Measurements from ENCODE around the gene PCDHGA6. TPM values are rescaled to one million over a fixed set of nuclear protein-coding genes. Genes with fewer than 3 reads are reported as not detected.

PCDHGA6 gene
- total RNA-seq, 1 experiment from 2014 or later: 1.3 TPM

GRCh38 chr5:141419074-141419880 is 45.6 kb downstream of the PCDHGA6 start:
- no peaks in the 10 kb centered on the region for H3K27me3 ChIP-seq (ENCODE audit: low read length)
- no peak overlapping the region for H3K4me2 ChIP-seq (ENCODE audit: low read length)
- no peak overlapping the region for H2AFZ ChIP-seq (ENCODE audit: low read length)
- POLR2A ChIA-PET (ENCODE audit: unreplicated experiment): no interaction called here
- H3K9me3 ChIP-seq (ENCODE audit: low read length): no peaks in the 10 kb centered on the region
- H3K9me2 ChIP-seq (replicated peaks; ENCODE audit: low read length): no peaks in the 10 kb centered on the region
- H3K79me2 ChIP-seq (ENCODE audit: low read length): no peaks in the 10 kb centered on the region
- ATAC-seq (no peak), DNase-seq (no peak)
- no peaks in the 10 kb centered on the region; the same call in 1 of the 2 replicates for H3K36me3 ChIP-seq (ENCODE audit: low read depth, low read length)
- no peak overlapping the region for H3K4me3 ChIP-seq (ENCODE audit: low read length)
- no peak overlapping the region for H3K9ac ChIP-seq (ENCODE audit: low read length)
- no peak overlapping the region for H3K27ac ChIP-seq (ENCODE audit: low read length)
- intact Hi-C loops (cut with micrococcal nuclease): no loop called here
- no peaks in the 10 kb centered on the region for H4K20me1 ChIP-seq (ENCODE audit: low read length)
- CTCF ChIA-PET: no interaction called here
- BruUV-seq (replicated peaks): no TSS peak
- H3F3A ChIP-seq (ENCODE audit: low read length, unreplicated experiment): no peaks in the 10 kb centered on the region
- H3K4me1 ChIP-seq (ENCODE audit: insufficient read depth, low read length): no peaks in the 10 kb centered on the region
- TF ChIP-seq EZH2phosphoT487 (IDR thresholded peaks at IDR 0.05; ENCODE audit: borderline replicate concordance, low read length): no peak
- TF ChIP-seq CTCF (conservative IDR thresholded peaks at IDR 0.05; ENCODE audit: low read depth, low read length): no peak
- no peak for TF ChIP-seq EZH2 (IDR thresholded peaks at IDR 0.05; ENCODE audit: low read length, unreplicated experiment)

- no TSS peak for BruUV-seq (replicated peaks)
- H3K4me2 ChIP-seq (ENCODE audit: low read length): no peak within 1 kb of the TSS
Measured at GRCh38 chr5:141420855-141421488, 47.3 kb downstream of the PCDHGA6 start, which contains the start of gene PCDHGA11. TSS of gene PCDHGA11 (plus strand) at chr5:141421051. CDS start at chr5:141421228, 177 bp downstream.

More at GRCh38 chr5:141420855-141421488, 47.3 kb downstream of the PCDHGA6 start, which contains the start of gene PCDHGA11:
- no peak within 1 kb of the TSS for H3K4me3 ChIP-seq (ENCODE audit: low read length)
- H3K4me1 ChIP-seq (ENCODE audit: insufficient read depth, low read length): no peaks in the 10 kb centered on the region
- TF ChIP-seq EZH2phosphoT487 (IDR thresholded peaks at IDR 0.05; ENCODE audit: borderline replicate concordance, low read length) (no peak), EZH2 (IDR thresholded peaks at IDR 0.05; ENCODE audit: low read length, unreplicated experiment) (no peak), CTCF (conservative IDR thresholded peaks at IDR 0.05; ENCODE audit: low read depth, low read length) (no peak; the same call in 1 of the 2 replicates)
- no peaks in the 10 kb centered on the region for H3F3A ChIP-seq (ENCODE audit: low read length, unreplicated experiment)
- no peak for ATAC-seq
- H3K79me2 ChIP-seq (ENCODE audit: low read length): no peaks in the 10 kb centered on the region
- H3K27me3 ChIP-seq (ENCODE audit: low read length): no peaks in the 10 kb centered on the region
- CTCF ChIA-PET: interaction anchor here (0.6 kb wide), 1 partner anchor 250 kb away, joined by 3 read pairs; no protein-coding TSS in a partner anchor
- H3K9me2 ChIP-seq (replicated peaks; ENCODE audit: low read length): no peaks in the 10 kb centered on the region
- no peaks in the 10 kb centered on the region for H4K20me1 ChIP-seq (ENCODE audit: low read length)
- no peak within 1 kb of the TSS for H2AFZ ChIP-seq (ENCODE audit: low read length)
- no peak within 1 kb of the TSS for H3K27ac ChIP-seq (ENCODE audit: low read length)
- DNase-seq: no peak
- no peaks in the 10 kb centered on the region for H3K9me3 ChIP-seq (ENCODE audit: low read length)
- POLR2A ChIA-PET (ENCODE audit: unreplicated experiment): no interaction called here
- H3K9ac ChIP-seq (ENCODE audit: low read length): no peak within 1 kb of the TSS
- intact Hi-C loops (cut with micrococcal nuclease): no loop called here
- no peaks in the 10 kb centered on the region; the same call in 1 of the 2 replicates for H3K36me3 ChIP-seq (ENCODE audit: low read depth, low read length)

Data from PC-3 (cell line).